ENCODE data around the gene SNCAIP. TPM values are rescaled to one million over a fixed set of nuclear protein-coding genes. Genes with fewer than 3 reads are reported as not detected.

SNCAIP gene
- total RNA-seq, 4 donors from 2014 or later: 4.9 to 7.7 (median 6.8) TPM

DNA sequence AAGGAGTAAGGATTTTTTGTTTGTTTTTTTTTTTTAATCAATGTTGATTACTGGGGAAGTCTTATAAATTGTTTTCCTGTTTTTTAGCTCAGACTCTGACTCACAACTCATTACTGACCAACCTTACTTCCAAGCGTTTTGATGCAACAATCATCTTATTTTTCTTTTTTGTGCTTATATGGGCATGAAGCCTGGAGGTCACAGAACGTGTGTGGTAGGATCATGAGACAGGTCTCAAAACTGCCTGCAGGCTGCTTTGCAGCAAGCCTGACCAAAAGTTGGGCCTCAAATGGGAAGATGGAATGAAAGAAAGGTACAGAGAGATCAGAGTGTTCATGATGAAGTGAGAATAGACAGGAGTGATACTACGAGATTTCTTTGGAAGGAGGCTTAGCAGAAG, 38.5 kb downstream of the SNCAIP start:
- TF ChIP-seq, protein P1, sequence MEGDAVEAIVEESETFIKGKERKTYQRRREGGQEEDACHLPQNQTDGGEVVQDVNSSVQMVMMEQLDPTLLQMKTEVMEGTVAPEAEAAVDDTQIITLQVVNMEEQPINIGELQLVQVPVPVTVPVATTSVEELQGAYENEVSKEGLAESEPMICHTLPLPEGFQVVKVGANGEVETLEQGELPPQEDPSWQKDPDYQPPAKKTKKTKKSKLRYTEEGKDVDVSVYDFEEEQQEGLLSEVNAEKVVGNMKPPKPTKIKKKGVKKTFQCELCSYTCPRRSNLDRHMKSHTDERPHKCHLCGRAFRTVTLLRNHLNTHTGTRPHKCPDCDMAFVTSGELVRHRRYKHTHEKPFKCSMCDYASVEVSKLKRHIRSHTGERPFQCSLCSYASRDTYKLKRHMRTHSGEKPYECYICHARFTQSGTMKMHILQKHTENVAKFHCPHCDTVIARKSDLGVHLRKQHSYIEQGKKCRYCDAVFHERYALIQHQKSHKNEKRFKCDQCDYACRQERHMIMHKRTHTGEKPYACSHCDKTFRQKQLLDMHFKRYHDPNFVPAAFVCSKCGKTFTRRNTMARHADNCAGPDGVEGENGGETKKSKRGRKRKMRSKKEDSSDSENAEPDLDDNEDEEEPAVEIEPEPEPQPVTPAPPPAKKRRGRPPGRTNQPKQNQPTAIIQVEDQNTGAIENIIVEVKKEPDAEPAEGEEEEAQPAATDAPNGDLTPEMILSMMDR (IDR thresholded peaks at IDR 0.05; ENCODE audit: low read depth): no peak

DNA sequence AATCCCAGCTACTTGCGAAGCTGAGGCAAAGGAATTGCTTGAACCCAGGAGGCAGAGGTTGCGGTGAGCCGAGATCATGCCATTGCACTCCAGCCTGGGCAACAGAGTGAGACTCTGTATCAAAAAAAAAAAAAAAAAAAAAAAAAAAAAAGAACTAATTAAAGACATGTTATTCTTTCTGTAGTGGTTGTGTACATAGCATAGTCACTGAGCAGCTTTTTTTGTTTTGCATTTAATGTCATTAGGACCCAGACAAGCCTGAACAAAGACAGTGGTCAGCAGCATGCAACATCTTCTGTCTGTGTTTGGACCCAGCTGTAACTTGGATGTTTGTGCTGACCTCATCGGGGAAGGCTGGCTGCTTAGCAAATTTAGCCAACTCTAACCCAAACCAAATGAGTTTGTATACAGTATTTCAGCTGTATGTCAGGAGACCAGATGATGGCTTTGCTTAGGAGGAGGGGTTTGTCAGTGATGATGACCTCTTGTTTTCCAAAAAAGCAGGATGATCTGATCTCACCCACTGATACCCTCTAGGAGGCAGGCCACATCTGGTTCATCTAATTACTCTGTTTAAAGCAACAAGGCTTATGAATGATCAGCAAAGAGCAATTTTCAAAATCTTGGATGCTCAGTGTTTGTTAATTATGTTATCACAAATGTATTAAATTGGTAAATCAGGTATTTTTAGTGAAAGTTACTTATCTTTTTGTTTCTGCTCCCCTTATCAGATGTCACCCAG, 39.5 kb downstream of the SNCAIP start:
- TF ChIP-seq, protein P1 (IDR thresholded peaks at IDR 0.05; ENCODE audit: low read depth): no peak

DNA sequence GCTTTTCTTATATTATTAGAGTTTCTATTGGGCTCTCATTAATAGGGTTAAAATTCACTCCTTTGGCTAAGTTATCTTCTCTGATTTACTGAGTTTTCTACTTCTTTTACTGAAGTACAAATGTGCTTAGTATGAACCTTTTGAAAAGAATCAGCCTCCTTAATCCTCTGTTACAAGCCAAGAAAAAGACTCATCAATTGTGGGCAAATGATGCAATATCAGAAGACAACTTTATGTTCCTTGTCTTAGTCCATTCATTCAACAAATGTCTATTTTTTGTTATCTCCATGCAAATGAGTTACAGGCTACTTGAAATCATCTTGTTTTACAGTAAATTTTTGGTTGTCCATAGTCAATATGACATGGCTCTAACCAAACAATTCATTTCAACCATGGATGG, 40.3 kb downstream of the SNCAIP start:
- TF ChIP-seq, protein P1 (IDR thresholded peaks at IDR 0.05; ENCODE audit: low read depth): no peak

DNA sequence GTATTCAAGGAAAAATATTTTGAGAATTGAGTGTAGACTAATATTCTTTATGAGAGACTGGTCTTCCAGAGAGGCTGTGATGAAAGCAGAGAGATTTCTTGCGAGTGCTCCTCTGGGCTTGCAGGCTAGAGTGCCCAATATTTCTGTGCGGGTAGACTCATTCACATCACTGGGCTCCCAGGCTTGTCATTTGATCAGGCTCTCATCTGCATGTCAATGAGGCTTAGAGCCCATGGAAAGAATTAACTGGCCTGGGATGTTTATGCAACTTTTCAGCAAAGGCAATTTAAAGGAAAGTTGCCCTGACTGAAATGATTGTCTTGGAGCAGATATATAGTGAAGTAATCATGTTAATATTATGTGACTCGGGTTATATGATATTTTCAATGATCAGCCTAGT, 42.3 kb downstream of the SNCAIP start:
- TF ChIP-seq, protein P1 (IDR thresholded peaks at IDR 0.05; ENCODE audit: low read depth): no peak

DNA sequence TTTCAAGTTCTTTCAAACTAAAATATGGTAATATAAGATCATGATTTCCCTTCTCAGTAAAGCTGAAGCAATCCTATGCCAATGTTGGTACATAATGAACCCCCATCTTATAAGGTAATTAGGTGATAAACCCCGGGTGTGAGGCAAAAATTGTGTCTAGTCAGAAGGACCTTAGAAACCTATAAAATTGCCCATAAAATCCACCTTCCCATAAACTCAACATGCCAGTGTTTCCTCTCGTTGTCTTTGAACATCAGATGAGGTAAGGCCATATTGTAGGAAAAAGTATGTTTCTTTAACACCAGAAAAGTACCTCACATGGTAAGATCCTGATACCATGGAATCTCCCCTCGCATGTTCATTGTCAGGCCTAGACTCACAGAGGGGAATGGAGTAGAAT, 43.3 kb downstream of the SNCAIP start:
- TF ChIP-seq, protein P1 (IDR thresholded peaks at IDR 0.05; ENCODE audit: low read depth): no peak

DNA sequence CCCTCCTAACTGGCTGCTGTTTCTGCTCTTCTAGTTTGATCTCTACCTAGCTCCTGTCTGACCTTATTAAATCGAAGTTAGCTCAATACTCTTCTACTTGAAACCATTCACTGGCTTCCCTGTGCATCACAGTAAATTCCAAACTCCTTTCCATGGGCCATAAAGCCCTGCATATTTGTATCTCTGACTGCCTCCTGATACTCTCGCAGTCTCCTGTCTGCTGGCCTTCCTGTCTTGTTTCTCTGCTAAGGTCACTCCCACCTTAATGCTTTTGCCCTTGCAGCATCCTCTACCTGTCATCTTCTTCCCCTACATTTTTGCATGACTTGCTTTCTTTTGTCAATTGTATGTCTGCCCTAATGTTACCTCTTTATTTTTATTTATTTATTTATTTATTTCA, 44.8 kb downstream of the SNCAIP start:
- TF ChIP-seq, protein P1 (IDR thresholded peaks at IDR 0.05; ENCODE audit: low read depth): no peak

DNA sequence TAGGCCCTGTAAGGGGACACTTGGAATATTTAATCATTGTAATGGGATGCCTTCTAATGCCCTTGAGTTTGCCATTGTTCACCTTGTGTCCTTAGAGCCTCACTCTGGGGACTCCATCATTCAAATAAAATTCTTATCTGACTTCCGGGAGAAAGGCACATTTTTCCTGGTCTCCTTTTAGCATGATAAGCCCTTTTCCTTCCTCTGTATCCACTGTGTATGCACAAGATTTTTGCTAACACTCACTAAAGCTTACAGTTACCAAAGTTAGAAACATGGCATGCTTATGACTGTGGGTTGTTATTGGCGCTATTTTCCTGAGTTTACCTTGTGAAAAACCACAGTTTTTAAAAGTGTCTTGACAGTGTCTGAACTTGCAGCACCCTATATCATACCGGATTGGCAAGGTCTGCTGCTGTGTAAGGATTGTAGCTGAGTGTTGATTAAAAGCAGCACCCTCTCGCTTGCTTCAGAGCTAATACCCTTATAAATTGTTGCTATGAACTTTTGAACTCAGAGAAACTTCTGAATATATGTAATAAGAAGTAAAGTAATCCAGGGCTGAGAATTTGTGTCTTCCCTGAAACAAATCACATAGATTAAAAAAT, 46.4 kb downstream of the SNCAIP start:
- TF ChIP-seq, protein P1 (IDR thresholded peaks at IDR 0.05; ENCODE audit: low read depth): no peak

All from subcutaneous adipose tissue (tissue), 4 donors.